Breast epithelium (tissue), 4 donors: ENCODE results near the gene CILP. TPM values are rescaled to one million over a fixed set of nuclear protein-coding genes. Genes with fewer than 3 reads are reported as not detected.

Experiments used
- DNase-seq, 2 donors: peaks; one replicate each; pipeline ENCODE4 v3.0.0-alpha.2; 2019; ENCODE audit warnings: low spot score in 2 of 2
- H3K27ac ChIP-seq, 2 donors: fragments of 200-600 bp; sonication (generic) in 1 of 2; one replicate each; pipeline ENCODE4 v1.5.1; 2016 to 2019; ENCODE audit warnings: mild to moderate bottlenecking in 1 of 2
- H3K27me3 ChIP-seq, 2 donors: fragments of 200-600 bp; sonication (generic) in 1 of 2; one replicate each; pipeline versions ENCODE4 v1.5.1 to v1.6.0; 2017 to 2019; ENCODE audit warnings: control low read depth in 1 of 2, mild to moderate bottlenecking in 1 of 2
- H3K36me3 ChIP-seq: fragments of 200-600 bp; one replicate; pipeline ENCODE4 v1.5.1; 2019
- H3K4me1 ChIP-seq, 2 donors: fragments of 200-600 bp; sonication (generic); one replicate each; pipeline ENCODE4 v1.5.1; 2016 to 2019; ENCODE audit warnings: control low read depth in 1 of 2
- H3K4me3 ChIP-seq, 3 donors: fragments of 200-600 bp; sonication (generic); 1 replicate in 2 of 3; 2 replicates in 1 of 3; pipeline ENCODE4 v1.5.1; 2016 to 2019; ENCODE audit warnings: mild to moderate bottlenecking in 3 of 3, moderate library complexity in 2 of 3
- H3K9me3 ChIP-seq, 2 donors: fragments of 200-600 bp; sonication (generic) in 1 of 2; one replicate each; pipeline ENCODE4 v1.5.1; 2016 to 2019; ENCODE audit warnings: control low read depth in 1 of 2
- POLR2A ChIP-seq: fragments of 450-650 bp; IDR thresholded peaks from one replicate; pipeline ENCODE4 v1.6.1; 2016; ENCODE audit warnings: antibody characterized with exemption, mild to moderate bottlenecking, moderate library complexity
- POLR2AphosphoS5 ChIP-seq, 3 donors: sonication (generic); formaldehyde crosslinking; IDR thresholded peaks; one replicate each; pipeline ENCODE4 v1.6.1; 2017; ENCODE audit warnings: antibody characterized with exemption in 3 of 3
- intact Hi-C: fragments of 100-400 bp; cut with DNase I; formaldehyde crosslinking; loops from one replicate; pipeline ENCODE4 v1.15.1; 2023; ENCODE audit warnings: low total_unique reads
- total RNA-seq, 3 donors: library from RNA; depleted of rRNA; stranded (reverse); fragments of >200 nt; gene quantifications; one replicate each; pipeline ENCODE4 v1.1.0, GENCODE V29; 2016
- TF ChIP-seq, protein P1 (sequence below), 3 donors: fragments of 450-650 bp; IDR thresholded peaks; one replicate each; pipeline ENCODE4 v1.5.1; 2016 to 2017; ENCODE audit warnings: antibody characterized with exemption in 3 of 3, mild to moderate bottlenecking in 3 of 3, moderate library complexity in 3 of 3

The CILP gene
- total RNA-seq, 3 donors from 2014 or later, result 5.2 to 203 (median 24.6) TPM

DNA sequence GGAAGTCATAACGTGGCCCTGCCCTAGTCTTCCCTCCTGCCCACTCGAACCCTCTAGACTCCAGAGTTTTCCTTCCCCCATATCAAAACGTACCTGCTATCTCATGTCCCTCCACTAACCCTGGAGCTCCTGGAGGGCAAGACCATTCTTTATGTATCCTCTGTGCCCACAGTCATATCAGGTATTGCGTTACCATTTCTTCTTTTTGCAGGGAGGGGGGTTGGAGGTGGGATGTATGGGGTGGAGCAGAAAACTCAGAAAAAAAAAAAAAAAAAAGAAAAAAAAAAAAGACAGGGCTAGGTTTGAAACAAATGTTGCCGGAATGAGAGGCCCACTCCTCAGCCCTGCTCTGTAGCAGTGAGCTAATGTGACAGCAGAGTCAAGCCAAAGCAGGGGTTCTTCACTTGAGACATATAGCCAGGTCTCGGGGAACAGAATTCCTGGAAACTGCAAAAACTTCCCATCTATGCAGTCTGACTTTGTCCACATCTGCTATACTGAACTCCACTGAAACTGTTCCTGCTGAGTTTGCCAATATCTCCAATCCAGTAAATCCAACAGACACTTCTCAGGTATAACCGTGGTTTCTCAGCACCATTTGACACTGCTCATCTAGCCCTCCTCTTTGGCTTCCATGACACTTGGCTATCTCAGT, 44.3 kb upstream of the CILP start:
- no peaks in the 10 kb centered on the region for H3K4me1 ChIP-seq
- no peaks in the 10 kb centered on the region for H3K9me3 ChIP-seq
- intact Hi-C loops, result no loop called here
- no peak for DNase-seq
- H3K36me3 ChIP-seq, result no peaks in the 10 kb centered on the region
- no peak overlapping the region for H3K4me3 ChIP-seq
- no peak overlapping the region for H3K27ac ChIP-seq
- TF ChIP-seq, protein P1, sequence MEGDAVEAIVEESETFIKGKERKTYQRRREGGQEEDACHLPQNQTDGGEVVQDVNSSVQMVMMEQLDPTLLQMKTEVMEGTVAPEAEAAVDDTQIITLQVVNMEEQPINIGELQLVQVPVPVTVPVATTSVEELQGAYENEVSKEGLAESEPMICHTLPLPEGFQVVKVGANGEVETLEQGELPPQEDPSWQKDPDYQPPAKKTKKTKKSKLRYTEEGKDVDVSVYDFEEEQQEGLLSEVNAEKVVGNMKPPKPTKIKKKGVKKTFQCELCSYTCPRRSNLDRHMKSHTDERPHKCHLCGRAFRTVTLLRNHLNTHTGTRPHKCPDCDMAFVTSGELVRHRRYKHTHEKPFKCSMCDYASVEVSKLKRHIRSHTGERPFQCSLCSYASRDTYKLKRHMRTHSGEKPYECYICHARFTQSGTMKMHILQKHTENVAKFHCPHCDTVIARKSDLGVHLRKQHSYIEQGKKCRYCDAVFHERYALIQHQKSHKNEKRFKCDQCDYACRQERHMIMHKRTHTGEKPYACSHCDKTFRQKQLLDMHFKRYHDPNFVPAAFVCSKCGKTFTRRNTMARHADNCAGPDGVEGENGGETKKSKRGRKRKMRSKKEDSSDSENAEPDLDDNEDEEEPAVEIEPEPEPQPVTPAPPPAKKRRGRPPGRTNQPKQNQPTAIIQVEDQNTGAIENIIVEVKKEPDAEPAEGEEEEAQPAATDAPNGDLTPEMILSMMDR (IDR thresholded peaks at IDR 0.05), result no peak
- TF ChIP-seq POLR2AphosphoS5 (IDR thresholded peaks at IDR 0.05) (no peak), POLR2A (no peak)
- no peaks in the 10 kb centered on the region for H3K27me3 ChIP-seq

DNA sequence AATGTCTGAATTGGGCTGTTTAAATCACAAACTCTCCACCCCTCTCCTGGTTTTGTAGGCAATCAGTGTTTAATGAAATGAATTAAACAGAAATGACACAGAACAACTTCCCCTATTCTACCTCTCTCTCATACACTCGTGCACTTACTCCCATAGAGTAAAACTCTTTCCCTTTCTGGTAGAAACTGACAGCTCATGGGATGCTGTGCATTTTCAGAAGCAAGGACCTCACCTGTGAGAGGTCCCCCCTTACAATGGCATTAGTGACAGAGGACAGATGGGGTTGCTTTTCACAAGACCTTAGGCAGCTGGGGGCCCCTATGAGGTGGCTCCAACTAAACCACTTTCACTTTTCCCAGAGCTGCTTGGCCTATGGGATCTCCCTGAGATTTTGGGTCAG, 43.5 kb upstream of the CILP start:
- H3K4me1 ChIP-seq, result no peaks in the 10 kb centered on the region
- no peak overlapping the region for H3K27ac ChIP-seq
- TF ChIP-seq POLR2A (no peak), POLR2AphosphoS5 (IDR thresholded peaks at IDR 0.05) (no peak)
- TF ChIP-seq, protein P1 (IDR thresholded peaks at IDR 0.05), result no peak
- DNase-seq, result no peak
- no peak overlapping the region for H3K4me3 ChIP-seq
- H3K9me3 ChIP-seq, result no peaks in the 10 kb centered on the region
- no peaks in the 10 kb centered on the region for H3K27me3 ChIP-seq
- intact Hi-C loops, result no loop called here
- no peaks in the 10 kb centered on the region for H3K36me3 ChIP-seq

DNA sequence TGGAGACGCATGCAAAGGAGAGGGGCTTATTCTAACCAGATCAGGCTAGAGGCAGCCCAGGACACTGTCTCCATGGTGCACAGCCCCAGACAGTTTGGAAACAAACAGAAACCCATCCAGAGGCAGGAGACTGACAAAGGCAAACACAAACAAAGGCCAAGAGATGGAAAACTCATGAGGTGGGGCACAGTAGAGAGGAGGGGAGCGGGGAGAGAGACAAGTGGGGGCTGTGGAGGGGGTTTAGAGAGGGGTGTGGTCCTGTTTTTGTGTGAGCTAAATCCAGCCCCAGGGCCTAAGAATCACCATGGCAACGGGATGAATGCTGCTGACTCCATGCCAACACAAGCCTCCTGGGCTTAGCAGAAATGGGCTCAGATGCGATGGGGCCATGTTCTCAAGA, 43.1 kb upstream of the CILP start:
- Histone ChIP-seq H3K4me1 (no peaks in the 10 kb centered on the region), H3K9me3 (no peaks in the 10 kb centered on the region), H3K27me3 (no peaks in the 10 kb centered on the region), H3K27ac (no peak overlapping the region), H3K36me3 (no peaks in the 10 kb centered on the region), H3K4me3 (no peak overlapping the region)
- DNase-seq, result no peak
- TF ChIP-seq, protein P1 (IDR thresholded peaks at IDR 0.05), result no peak
- TF ChIP-seq POLR2A (no peak), POLR2AphosphoS5 (IDR thresholded peaks at IDR 0.05) (no peak)
- intact Hi-C loops, result no loop called here

DNA sequence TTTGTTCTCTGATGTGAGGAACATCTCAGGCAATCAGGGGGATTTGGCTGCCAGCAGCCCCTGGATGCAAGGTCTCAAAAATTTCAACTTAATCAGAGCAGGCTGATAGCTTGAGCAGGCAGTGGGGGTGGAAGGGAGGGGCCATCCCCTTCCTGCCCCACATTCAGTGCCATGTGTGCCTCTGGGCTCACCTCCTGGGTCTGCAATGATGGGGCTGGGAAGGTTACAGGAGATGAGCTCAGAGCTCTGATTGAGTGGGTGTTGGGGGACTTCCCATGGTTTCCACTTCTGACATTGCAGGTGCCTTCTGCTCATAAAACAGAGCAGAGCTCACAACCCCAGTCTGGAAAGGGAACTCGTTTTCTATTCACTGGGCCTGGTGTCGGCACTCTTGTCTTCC, 38.4 kb upstream of the CILP start:
- DNase-seq, result no peak
- Histone ChIP-seq H3K4me1 (peaks cover 0 to 4% of the 10 kb centered on the region in 2 donors), H3K4me3 (no peak overlapping the region), H3K27ac (peak overlapping the region in 1 of 2 donors; percentile 22), H3K36me3 (no peaks in the 10 kb centered on the region), H3K27me3 (no peaks in the 10 kb centered on the region), H3K9me3 (no peaks in the 10 kb centered on the region)
- TF ChIP-seq POLR2AphosphoS5 (IDR thresholded peaks at IDR 0.05) (no peak), POLR2A (no peak)
- TF ChIP-seq, protein P1 (IDR thresholded peaks at IDR 0.05), result no peak
- intact Hi-C loops, result no loop called here

DNA sequence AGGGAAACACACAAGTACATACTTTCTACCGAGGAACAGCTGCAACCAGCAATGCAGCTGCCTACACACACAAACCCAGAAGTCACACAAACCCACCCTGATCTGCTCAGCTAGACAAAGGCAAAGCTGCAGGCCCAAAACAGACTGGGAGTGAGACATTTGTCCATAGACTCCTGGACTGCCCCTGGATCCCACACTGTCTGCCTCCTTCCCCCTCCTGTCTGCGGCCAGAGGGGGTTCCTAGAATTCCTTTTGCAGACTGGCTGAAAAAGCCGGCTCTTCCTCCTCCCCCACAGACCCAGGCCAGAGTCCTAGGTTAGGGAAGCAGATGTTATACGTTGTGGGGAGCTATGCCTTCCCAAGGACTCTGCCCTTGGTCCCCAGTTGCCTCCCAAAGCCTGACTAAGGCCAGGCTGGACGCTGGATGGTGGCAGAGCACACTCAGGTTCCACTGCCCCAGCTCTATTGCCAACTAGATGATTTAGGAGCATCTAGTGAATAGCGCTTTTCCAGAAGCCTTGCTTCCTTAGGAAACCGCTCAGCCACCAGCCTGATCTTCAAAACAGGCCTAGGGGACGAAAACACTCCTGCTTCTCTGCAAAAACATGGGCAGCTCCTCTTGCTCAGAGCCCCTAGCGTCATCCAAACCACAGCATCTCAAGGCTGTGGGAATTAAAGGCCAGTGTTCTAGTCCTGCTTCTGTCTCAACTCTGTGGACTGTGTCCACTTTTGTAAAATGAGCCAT, 37.4 kb upstream of the CILP start:
- peaks cover 0 to 4% of the 10 kb centered on the region in 2 donors for H3K4me1 ChIP-seq
- peak overlapping the region; percentile 22 to 44 for H3K27ac ChIP-seq
- no peaks in the 10 kb centered on the region for H3K36me3 ChIP-seq
- no peaks in the 10 kb centered on the region for H3K27me3 ChIP-seq
- H3K4me3 ChIP-seq, result no peak overlapping the region
- DNase-seq, result no peak
- TF ChIP-seq, protein P1 (IDR thresholded peaks at IDR 0.05), result no peak
- TF ChIP-seq POLR2A (no peak), POLR2AphosphoS5 (IDR thresholded peaks at IDR 0.05) (no peak)
- intact Hi-C loops, result no loop called here
- no peaks in the 10 kb centered on the region for H3K9me3 ChIP-seq
